Neural cell (in vitro differentiated cells): ENCODE data around the gene MBNL2.

Experiments used
- CTCF ChIP-seq: fragments of 450-650 bp; IDR thresholded peaks from 2 replicates; pipeline ENCODE4 v1.5.1; 2014; ENCODE audit warnings: antibody characterized with exemption, mild to moderate bottlenecking, moderate library complexity; ENCODE audit not compliant: poor library complexity, severe bottlenecking
- EZH2 ChIP-seq: fragments of 200-600, 300-800 bp; shearing (Covaris generic), sonication (generic); IDR thresholded peaks from 2 replicates; pipeline ENCODE4 v1.6.1; 2014; ENCODE audit warnings: antibody characterized with exemption, low read length, borderline replicate concordance, mild to moderate bottlenecking; ENCODE audit not compliant: insufficient read depth, poor library complexity, severe bottlenecking
- POLR2AphosphoS5 ChIP-seq: IDR thresholded peaks from 2 replicates; pipeline ENCODE4 v1.6.1; 2012

- TF ChIP-seq CTCF (no peak), POLR2AphosphoS5 (no peak), EZH2 (no peak)
Observed at GRCh38 chr13:97191142-97191541, 31.0 kb upstream of the MBNL2 start.
